ENCODE data around the gene SCYL2.
"Not testable (repeated sequence)": the region's sequence is repeated elsewhere in the genome, so short reads cannot be mapped to it uniquely, and the experiment has no call there.

The SCYL2 gene

DNA sequence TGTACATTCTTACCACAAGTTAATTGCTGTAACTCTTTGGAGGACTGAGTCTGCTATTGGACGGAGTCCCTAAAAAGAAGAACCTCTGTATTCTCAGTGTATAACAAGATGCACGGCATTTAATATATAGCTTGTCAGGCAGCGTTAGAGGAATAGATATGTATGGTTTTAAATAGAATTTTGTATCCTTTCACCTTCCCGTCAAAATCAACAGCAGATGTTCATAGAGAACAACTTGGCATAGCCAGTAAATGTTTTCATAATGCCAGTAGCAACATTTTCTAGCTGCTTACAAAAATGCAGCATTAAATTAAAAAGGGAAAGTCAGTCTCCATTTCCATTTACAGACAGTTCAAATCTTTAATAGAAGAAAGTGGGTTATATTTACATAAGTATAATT, 6.8 kb downstream of the SCYL2 start:
- ATAC-seq (ENCODE audit: low read depth), result no peak
- DNase-seq (ENCODE audit: low spot score in 2 of 2), result no peak
- peaks cover 5% of the 10 kb centered on the region for H3K36me3 Mint-ChIP-seq
- no peak overlapping the region for H3K27ac Mint-ChIP-seq
- no peaks in the 10 kb centered on the region for H3K27me3 Mint-ChIP-seq
- peaks cover 31% of the 10 kb centered on the region for H3K4me1 Mint-ChIP-seq
- no peaks in the 10 kb centered on the region for H3K9me3 Mint-ChIP-seq
- no peak overlapping the region for H3K4me3 Mint-ChIP-seq

- H3K9me3 Mint-ChIP-seq, result no peaks in the 10 kb centered on the region
- no peaks in the 10 kb centered on the region for H3K27me3 Mint-ChIP-seq
- H3K36me3 Mint-ChIP-seq, result peaks cover 4% of the 10 kb centered on the region
- H3K4me3 Mint-ChIP-seq, result no peak overlapping the region
- peaks cover 28% of the 10 kb centered on the region for H3K4me1 Mint-ChIP-seq
- DNase-seq (ENCODE audit: low spot score in 2 of 2) (no peak), ATAC-seq (ENCODE audit: low read depth) (no peak)
- no peak overlapping the region for H3K27ac Mint-ChIP-seq
Measured at GRCh38 chr12:100274291-100274690, 7.3 kb downstream of the SCYL2 start.

- H3K36me3 Mint-ChIP-seq, result peaks cover 3% of the 10 kb centered on the region
- H3K4me3 Mint-ChIP-seq, result no peak overlapping the region
- no peak for ATAC-seq (ENCODE audit: low read depth)
- H3K27ac Mint-ChIP-seq, result no peak overlapping the region
- no peaks in the 10 kb centered on the region for H3K27me3 Mint-ChIP-seq
- no peak for DNase-seq (ENCODE audit: low spot score in 2 of 2)
- H3K4me1 Mint-ChIP-seq, result peaks cover 21% of the 10 kb centered on the region
- no peaks in the 10 kb centered on the region for H3K9me3 Mint-ChIP-seq
Measured at GRCh38 chr12:100279159-100279558, 12.2 kb downstream of the SCYL2 start.

GRCh38 chr12:100279607-100280244, 12.7 kb downstream of the SCYL2 start:
- H3K27ac Mint-ChIP-seq, result no peak overlapping the region
- no peak for ATAC-seq (ENCODE audit: low read depth)

DNA sequence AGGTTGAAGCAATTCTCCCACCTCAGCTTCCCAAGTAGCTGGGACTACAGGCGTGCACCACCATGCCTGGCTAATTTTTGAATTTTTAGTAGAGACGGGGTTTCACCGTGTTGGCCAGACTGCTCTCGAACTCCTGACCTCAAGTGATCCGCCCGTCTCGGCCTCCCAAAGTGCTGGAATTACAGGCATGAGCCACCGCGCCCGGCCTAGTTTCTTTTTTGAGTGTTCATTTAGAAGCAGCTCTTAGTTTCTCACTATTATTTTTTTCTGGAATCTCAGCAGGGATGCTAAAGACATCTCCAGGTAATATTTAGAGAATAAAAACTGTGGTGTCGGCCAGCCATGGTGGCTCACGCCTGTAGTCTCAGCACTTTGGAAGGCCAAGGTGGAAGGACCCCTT, 17.6 kb downstream of the SCYL2 start:
- not testable (repeated sequence) for H3K27ac Mint-ChIP-seq; H3K9me3 Mint-ChIP-seq; H3K4me1 Mint-ChIP-seq; H3K27me3 Mint-ChIP-seq; ATAC-seq (ENCODE audit: low read depth); H3K36me3 Mint-ChIP-seq; DNase-seq (ENCODE audit: low spot score in 2 of 2); H3K4me3 Mint-ChIP-seq

More at GRCh38 chr12:100279607-100280244, 12.7 kb downstream of the SCYL2 start:
- H3K4me3 Mint-ChIP-seq, result no peak overlapping the region
- no peaks in the 10 kb centered on the region for H3K9me3 Mint-ChIP-seq
- no peaks in the 10 kb centered on the region for H3K27me3 Mint-ChIP-seq
- H3K4me1 Mint-ChIP-seq, result peaks cover 17% of the 10 kb centered on the region
- no peak for DNase-seq (ENCODE audit: low spot score in 2 of 2)
- H3K36me3 Mint-ChIP-seq, result peaks cover 3% of the 10 kb centered on the region

- no peaks in the 10 kb centered on the region for H3K27me3 Mint-ChIP-seq
- DNase-seq (ENCODE audit: low spot score in 2 of 2) (no peak), ATAC-seq (ENCODE audit: low read depth) (no peak)
- no peak overlapping the region for H3K27ac Mint-ChIP-seq
- H3K36me3 Mint-ChIP-seq, result peaks cover 23% of the 10 kb centered on the region
- no peaks in the 10 kb centered on the region for H3K9me3 Mint-ChIP-seq
- H3K4me1 Mint-ChIP-seq, result no peaks in the 10 kb centered on the region
- no peak overlapping the region for H3K4me3 Mint-ChIP-seq
Measured at GRCh38 chr12:100289038-100289437, 22.1 kb downstream of the SCYL2 start.

- ATAC-seq (ENCODE audit: low read depth), result no peak
- H3K36me3 Mint-ChIP-seq, result peaks cover 22% of the 10 kb centered on the region
- H3K27me3 Mint-ChIP-seq, result no peaks in the 10 kb centered on the region
- no peak overlapping the region for H3K27ac Mint-ChIP-seq
- DNase-seq (ENCODE audit: low spot score in 2 of 2), result no peak
- no peaks in the 10 kb centered on the region for H3K9me3 Mint-ChIP-seq
- no peak overlapping the region for H3K4me3 Mint-ChIP-seq
- no peaks in the 10 kb centered on the region for H3K4me1 Mint-ChIP-seq
Measured at GRCh38 chr12:100290016-100290415, 23.0 kb downstream of the SCYL2 start.

GRCh38 chr12:100293017-100293416, 26.0 kb downstream of the SCYL2 start:
- Mint-ChIP-seq H3K27ac (no peak overlapping the region), H3K4me1 (no peaks in the 10 kb centered on the region), H3K36me3 (peaks cover 25% of the 10 kb centered on the region), H3K27me3 (no peaks in the 10 kb centered on the region), H3K4me3 (no peak overlapping the region), H3K9me3 (no peaks in the 10 kb centered on the region)
- no peak for DNase-seq (ENCODE audit: low spot score in 2 of 2)
- ATAC-seq (ENCODE audit: low read depth), result no peak

- not testable (repeated sequence) for H3K4me3 Mint-ChIP-seq; H3K4me1 Mint-ChIP-seq; H3K27ac Mint-ChIP-seq; ATAC-seq (ENCODE audit: low read depth); DNase-seq (ENCODE audit: low spot score in 2 of 2); H3K27me3 Mint-ChIP-seq; H3K9me3 Mint-ChIP-seq
- H3K36me3 Mint-ChIP-seq, result peaks cover 35% of the 10 kb centered on the region
Measured at GRCh38 chr12:100294366-100294765, 27.4 kb downstream of the SCYL2 start.

DNA sequence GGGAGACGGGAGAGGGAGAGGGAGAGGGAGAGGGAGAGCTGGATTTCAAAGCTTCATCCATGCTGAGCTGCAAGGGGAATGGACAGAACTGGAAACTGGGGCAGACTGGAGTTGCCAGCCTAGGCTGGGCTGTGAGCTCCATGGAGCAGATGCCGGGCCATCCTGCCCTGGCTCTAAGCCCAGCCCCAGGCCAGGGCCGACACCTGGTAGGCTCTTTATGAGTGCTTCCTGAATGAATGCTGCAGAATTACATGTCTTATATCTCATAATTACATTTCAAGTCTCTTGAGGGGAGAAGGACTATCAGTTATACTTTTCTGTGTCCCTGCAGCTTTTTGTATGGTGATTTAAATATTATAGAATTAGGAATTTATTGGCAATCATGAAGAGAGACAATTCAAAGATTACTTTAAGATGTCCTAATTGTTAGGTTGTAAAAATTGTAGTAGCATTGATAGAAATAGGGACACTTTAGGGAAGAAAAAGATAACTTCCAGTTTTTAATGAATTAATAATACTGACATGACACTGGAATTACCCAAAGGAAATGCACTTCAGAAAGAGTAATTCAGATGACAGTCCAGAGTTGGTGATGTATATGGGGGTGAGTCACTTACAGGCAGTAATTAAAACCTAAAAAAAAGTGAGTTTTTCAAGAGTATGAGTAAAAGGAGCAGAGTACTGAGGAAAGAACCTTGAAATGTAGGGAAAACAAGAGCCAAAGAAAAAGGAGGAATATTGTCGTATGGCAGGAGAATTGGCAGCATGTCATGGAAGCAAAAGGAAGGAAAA, 29.0 kb downstream of the SCYL2 start:
- H3K36me3 Mint-ChIP-seq, result peaks cover 42% of the 10 kb centered on the region
- ATAC-seq (ENCODE audit: low read depth), result no peak
- peaks cover 4% of the 10 kb centered on the region for H3K9me3 Mint-ChIP-seq
- H3K4me1 Mint-ChIP-seq, result no peaks in the 10 kb centered on the region
- DNase-seq (ENCODE audit: low spot score in 2 of 2), result no peak
- H3K4me3 Mint-ChIP-seq, result no peak overlapping the region
- no peak overlapping the region for H3K27ac Mint-ChIP-seq
- H3K27me3 Mint-ChIP-seq, result no peaks in the 10 kb centered on the region

DNA sequence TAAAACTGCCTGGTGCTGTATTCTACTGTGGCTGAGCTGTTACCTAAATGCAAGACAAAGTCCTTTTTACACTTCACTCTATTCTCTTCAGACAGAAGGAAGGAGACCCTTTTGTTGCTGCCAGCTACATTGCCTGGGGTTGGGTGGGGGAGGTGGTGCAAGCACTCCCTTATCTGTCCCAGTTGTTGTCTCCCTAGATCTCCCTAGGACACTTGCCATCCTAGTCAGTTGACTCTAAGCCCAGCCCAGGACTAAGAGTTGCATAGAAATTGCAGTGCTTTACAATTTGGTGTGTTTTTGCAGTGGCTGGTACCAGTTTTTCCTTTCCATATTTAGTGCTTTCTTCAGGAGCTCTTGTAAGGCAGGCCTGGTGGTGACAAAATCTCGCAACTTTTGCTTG, 35.1 kb downstream of the SCYL2 start:
- peaks cover 14% of the 10 kb centered on the region for H3K9me3 Mint-ChIP-seq
- H3K4me3 Mint-ChIP-seq, result no peak overlapping the region
- ATAC-seq (ENCODE audit: low read depth) (no peak), DNase-seq (ENCODE audit: low spot score in 2 of 2) (no peak)
- peaks cover 62% of the 10 kb centered on the region for H3K36me3 Mint-ChIP-seq
- no peak overlapping the region for H3K27ac Mint-ChIP-seq
- peaks cover 2% of the 10 kb centered on the region for H3K4me1 Mint-ChIP-seq
- no peaks in the 10 kb centered on the region for H3K27me3 Mint-ChIP-seq

GRCh38 chr12:100303831-100304230, 36.9 kb downstream of the SCYL2 start:
- Mint-ChIP-seq H3K9me3 (peaks cover 14% of the 10 kb centered on the region), H3K36me3 (peaks cover 59% of the 10 kb centered on the region), H3K27me3 (no peaks in the 10 kb centered on the region), H3K27ac (no peak overlapping the region), H3K4me1 (peaks cover 2% of the 10 kb centered on the region), H3K4me3 (no peak overlapping the region)
- DNase-seq (ENCODE audit: low spot score in 2 of 2) (no peak), ATAC-seq (ENCODE audit: low read depth) (no peak)

- H3K27me3 Mint-ChIP-seq; H3K4me1 Mint-ChIP-seq; H3K27ac Mint-ChIP-seq; DNase-seq (ENCODE audit: low spot score in 2 of 2); ATAC-seq (ENCODE audit: low read depth); H3K4me3 Mint-ChIP-seq: not testable (repeated sequence)
- Mint-ChIP-seq H3K9me3 (peaks cover 14% of the 10 kb centered on the region), H3K36me3 (peaks cover 59% of the 10 kb centered on the region)
Measured at GRCh38 chr12:100304334-100304733, 37.4 kb downstream of the SCYL2 start.

GRCh38 chr12:100308138-100308537, 41.2 kb downstream of the SCYL2 start:
- not testable (repeated sequence) for H3K27ac Mint-ChIP-seq

GRCh38 chr12:100311317-100311716, 44.3 kb downstream of the SCYL2 start:
- ATAC-seq (ENCODE audit: low read depth), result no peak
- Mint-ChIP-seq H3K9me3 (peaks cover 3% of the 10 kb centered on the region), H3K27me3 (no peaks in the 10 kb centered on the region), H3K4me1 (peaks cover 4% of the 10 kb centered on the region), H3K36me3 (peaks cover 31% of the 10 kb centered on the region), H3K27ac (no peak overlapping the region), H3K4me3 (no peak overlapping the region)
- no peak for DNase-seq (ENCODE audit: low spot score in 2 of 2)

More at GRCh38 chr12:100308138-100308537, 41.2 kb downstream of the SCYL2 start:
- H3K36me3 Mint-ChIP-seq, result peaks cover 39% of the 10 kb centered on the region
- not testable (repeated sequence) for H3K9me3 Mint-ChIP-seq; H3K27me3 Mint-ChIP-seq; H3K4me1 Mint-ChIP-seq; ATAC-seq (ENCODE audit: low read depth); H3K4me3 Mint-ChIP-seq; DNase-seq (ENCODE audit: low spot score in 2 of 2)

All from memory B cell (primary cell).